ENCODE data around the gene FXR1.

DNA sequence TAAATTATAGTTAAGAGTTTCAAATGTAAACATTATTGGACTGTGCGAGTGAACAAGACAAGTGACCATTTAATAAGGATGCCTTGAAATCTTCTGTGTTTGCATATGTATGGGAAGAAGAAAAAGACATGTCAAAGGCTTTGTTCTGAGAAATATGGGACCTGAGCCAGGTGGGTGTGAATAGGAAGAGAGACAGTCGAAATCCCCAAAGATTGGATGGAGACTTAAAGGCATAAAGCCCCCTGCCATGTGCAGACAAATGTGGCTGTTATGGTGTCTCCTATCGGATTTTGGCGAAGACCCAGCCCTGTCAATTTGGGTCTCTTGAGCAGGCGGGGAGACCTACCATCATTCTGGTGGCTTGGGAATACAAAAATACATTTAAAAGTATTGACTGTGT is 16.9 kb downstream of the FXR1 start:
- TF ChIP-seq, protein P1, sequence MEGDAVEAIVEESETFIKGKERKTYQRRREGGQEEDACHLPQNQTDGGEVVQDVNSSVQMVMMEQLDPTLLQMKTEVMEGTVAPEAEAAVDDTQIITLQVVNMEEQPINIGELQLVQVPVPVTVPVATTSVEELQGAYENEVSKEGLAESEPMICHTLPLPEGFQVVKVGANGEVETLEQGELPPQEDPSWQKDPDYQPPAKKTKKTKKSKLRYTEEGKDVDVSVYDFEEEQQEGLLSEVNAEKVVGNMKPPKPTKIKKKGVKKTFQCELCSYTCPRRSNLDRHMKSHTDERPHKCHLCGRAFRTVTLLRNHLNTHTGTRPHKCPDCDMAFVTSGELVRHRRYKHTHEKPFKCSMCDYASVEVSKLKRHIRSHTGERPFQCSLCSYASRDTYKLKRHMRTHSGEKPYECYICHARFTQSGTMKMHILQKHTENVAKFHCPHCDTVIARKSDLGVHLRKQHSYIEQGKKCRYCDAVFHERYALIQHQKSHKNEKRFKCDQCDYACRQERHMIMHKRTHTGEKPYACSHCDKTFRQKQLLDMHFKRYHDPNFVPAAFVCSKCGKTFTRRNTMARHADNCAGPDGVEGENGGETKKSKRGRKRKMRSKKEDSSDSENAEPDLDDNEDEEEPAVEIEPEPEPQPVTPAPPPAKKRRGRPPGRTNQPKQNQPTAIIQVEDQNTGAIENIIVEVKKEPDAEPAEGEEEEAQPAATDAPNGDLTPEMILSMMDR (conservative IDR thresholded peaks at IDR 0.05 in 1 of 2, IDR thresholded peaks at IDR 0.05 in 1 of 2; ENCODE audit: extremely low read depth in 1 of 2, insufficient read depth in 1 of 2, low read depth in 1 of 2, low read length in 2 of 2): no peak
- TF ChIP-seq EZH2 (IDR thresholded peaks at IDR 0.05; ENCODE audit: borderline replicate concordance, low read length): no peak
